AG08395 (cell line): Measurements from ENCODE around the gene VSIG8.
A peak's percentile ranks its signal among the peaks of the same experiment; 100 is the strongest.

ENCODE experiments used
- DNase-seq: peaks from one replicate; pipeline ENCODE4 v3.0.0; 2012; ENCODE audit warnings: mixed read lengths, low spot score

Gene VSIG8

GRCh38 chr1:159856576-159856975 is 5.9 kb downstream of the VSIG8 start:
- DNase-seq, result no peak

- no peak for DNase-seq
These were observed 6.7 kb downstream of the VSIG8 start for GRCh38 chr1:159855709-159856108.

- peak; percentile 85 for DNase-seq
These were observed 7.7 kb downstream of the VSIG8 start for GRCh38 chr1:159854693-159855192.

GRCh38 chr1:159854116-159854692 is 8.3 kb downstream of the VSIG8 start:
- peak; percentile 68 for DNase-seq

- no peak for DNase-seq
These were observed 8.9 kb downstream of the VSIG8 start for GRCh38 chr1:159853417-159854115.

GRCh38 chr1:159851407-159851806 is 11.1 kb downstream of the VSIG8 start:
- no peak for DNase-seq

GRCh38 chr1:159849626-159850366 is 12.7 kb downstream of the VSIG8 start:
- no peak for DNase-seq

GRCh38 chr1:159848326-159848725 is 14.1 kb downstream of the VSIG8 start:
- DNase-seq, result no peak

- no peak for DNase-seq
These were observed 15.2 kb downstream of the VSIG8 start for GRCh38 chr1:159847231-159847630.

- no peak for DNase-seq
These were observed 16.5 kb downstream of the VSIG8 start for GRCh38 chr1:159845751-159846629.

- no peak for DNase-seq
These were observed 19.0 kb downstream of the VSIG8 start for GRCh38 chr1:159843459-159843858.

- DNase-seq, result no peak
These were observed 20.7 kb downstream of the VSIG8 start for GRCh38 chr1:159841749-159842148.

GRCh38 chr1:159839116-159839849 is 23.2 kb downstream of the VSIG8 start:
- no peak for DNase-seq

GRCh38 chr1:159838715-159839114 is 23.7 kb downstream of the VSIG8 start:
- DNase-seq, result no peak

GRCh38 chr1:159835862-159836525 is 26.5 kb downstream of the VSIG8 start:
- no peak for DNase-seq

GRCh38 chr1:159835356-159835755 is 27.1 kb downstream of the VSIG8 start:
- no peak for DNase-seq

GRCh38 chr1:159832309-159832708 is 30.1 kb downstream of the VSIG8 start:
- no peak for DNase-seq

GRCh38 chr1:159831412-159832141 is 30.9 kb downstream of the VSIG8 start:
- no peak for DNase-seq

- no peak for DNase-seq
These were observed 31.7 kb downstream of the VSIG8 start for GRCh38 chr1:159830722-159831121.

- peak; percentile 76 for DNase-seq
These were observed 32.5 kb downstream of the VSIG8 start for GRCh38 chr1:159829822-159830465.
